ENCODE results near the gene GON7. TPM values are rescaled to one million over a fixed set of nuclear protein-coding genes. Genes with fewer than 3 reads are reported as not detected.

Gene GON7
- total and polyA plus RNA-seq, 3 donors from 2014 or later = 7.8 to 14.9 (median 10.2) TPM

GRCh38 chr14:93201155-93201704, 5.6 kb downstream of the GON7 start:
- WGBS, 2 donors = 84 to 94% methylated on average over 7 of the region's 7 CpGs
- intact Hi-C loops (cut with DNase I; ENCODE audit: low total_unique reads) = no loop called here
- DNase-seq = no peak
- TF ChIP-seq, protein P1, sequence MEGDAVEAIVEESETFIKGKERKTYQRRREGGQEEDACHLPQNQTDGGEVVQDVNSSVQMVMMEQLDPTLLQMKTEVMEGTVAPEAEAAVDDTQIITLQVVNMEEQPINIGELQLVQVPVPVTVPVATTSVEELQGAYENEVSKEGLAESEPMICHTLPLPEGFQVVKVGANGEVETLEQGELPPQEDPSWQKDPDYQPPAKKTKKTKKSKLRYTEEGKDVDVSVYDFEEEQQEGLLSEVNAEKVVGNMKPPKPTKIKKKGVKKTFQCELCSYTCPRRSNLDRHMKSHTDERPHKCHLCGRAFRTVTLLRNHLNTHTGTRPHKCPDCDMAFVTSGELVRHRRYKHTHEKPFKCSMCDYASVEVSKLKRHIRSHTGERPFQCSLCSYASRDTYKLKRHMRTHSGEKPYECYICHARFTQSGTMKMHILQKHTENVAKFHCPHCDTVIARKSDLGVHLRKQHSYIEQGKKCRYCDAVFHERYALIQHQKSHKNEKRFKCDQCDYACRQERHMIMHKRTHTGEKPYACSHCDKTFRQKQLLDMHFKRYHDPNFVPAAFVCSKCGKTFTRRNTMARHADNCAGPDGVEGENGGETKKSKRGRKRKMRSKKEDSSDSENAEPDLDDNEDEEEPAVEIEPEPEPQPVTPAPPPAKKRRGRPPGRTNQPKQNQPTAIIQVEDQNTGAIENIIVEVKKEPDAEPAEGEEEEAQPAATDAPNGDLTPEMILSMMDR (IDR thresholded peaks at IDR 0.05) = no peak
- TF ChIP-seq POLR2A (IDR thresholded peaks at IDR 0.05) = no peak
- H3K4me1 ChIP-seq = peaks cover 3% of the 10 kb centered on the region
- H3K27ac ChIP-seq = no peak overlapping the region
- no peaks in the 10 kb centered on the region for H3K36me3 ChIP-seq (ENCODE audit: low read depth, missing control alignments)
- H3K4me3 ChIP-seq = no peak overlapping the region
- H3K27me3 ChIP-seq = no peaks in the 10 kb centered on the region
- H3K9me3 ChIP-seq = no peaks in the 10 kb centered on the region

GRCh38 chr14:93200553-93200952, 6.3 kb downstream of the GON7 start:
- H3K36me3 ChIP-seq (ENCODE audit: low read depth, missing control alignments) = no peaks in the 10 kb centered on the region
- 93 to 95% methylated on average over 5 of the region's 5 CpGs for WGBS, 2 donors
- H3K4me3 ChIP-seq = no peak overlapping the region
- no peak for DNase-seq
- TF ChIP-seq POLR2A (IDR thresholded peaks at IDR 0.05) = no peak
- TF ChIP-seq, protein P1 (IDR thresholded peaks at IDR 0.05) = no peak
- no peaks in the 10 kb centered on the region for H3K4me1 ChIP-seq
- H3K9me3 ChIP-seq = no peaks in the 10 kb centered on the region
- H3K27ac ChIP-seq = no peak overlapping the region
- intact Hi-C loops (cut with DNase I; ENCODE audit: low total_unique reads) = no loop called here
- H3K27me3 ChIP-seq = no peaks in the 10 kb centered on the region

- Histone ChIP-seq H3K4me1 (no peaks in the 10 kb centered on the region), H3K27ac (no peak overlapping the region), H3K27me3 (no peaks in the 10 kb centered on the region), H3K4me3 (no peak overlapping the region), H3K9me3 (no peaks in the 10 kb centered on the region), H3K36me3 (ENCODE audit: low read depth, missing control alignments) (no peaks in the 10 kb centered on the region)
- 82 to 91% methylated on average over 4 of the region's 4 CpGs for WGBS, 2 donors
- no peak for DNase-seq
- intact Hi-C loops (cut with DNase I; ENCODE audit: low total_unique reads) = no loop called here
- no peak for TF ChIP-seq POLR2A (IDR thresholded peaks at IDR 0.05)
- TF ChIP-seq, protein P1 (IDR thresholded peaks at IDR 0.05) = no peak
Measured at GRCh38 chr14:93199031-93199430, 7.8 kb downstream of the GON7 start.

- 97 to 100% methylated on average over 1 of the region's 1 CpG for WGBS, 2 donors
- intact Hi-C loops (cut with DNase I; ENCODE audit: low total_unique reads) = no loop called here
- TF ChIP-seq, protein P1 (IDR thresholded peaks at IDR 0.05) = no peak
- no peak for TF ChIP-seq POLR2A (IDR thresholded peaks at IDR 0.05)
- Histone ChIP-seq H3K36me3 (ENCODE audit: low read depth, missing control alignments) (no peaks in the 10 kb centered on the region), H3K27ac (no peak overlapping the region), H3K27me3 (no peaks in the 10 kb centered on the region), H3K4me3 (no peak overlapping the region), H3K9me3 (no peaks in the 10 kb centered on the region), H3K4me1 (no peaks in the 10 kb centered on the region)
- DNase-seq = no peak
Measured at GRCh38 chr14:93195316-93195999, 11.4 kb downstream of the GON7 start.

DNA sequence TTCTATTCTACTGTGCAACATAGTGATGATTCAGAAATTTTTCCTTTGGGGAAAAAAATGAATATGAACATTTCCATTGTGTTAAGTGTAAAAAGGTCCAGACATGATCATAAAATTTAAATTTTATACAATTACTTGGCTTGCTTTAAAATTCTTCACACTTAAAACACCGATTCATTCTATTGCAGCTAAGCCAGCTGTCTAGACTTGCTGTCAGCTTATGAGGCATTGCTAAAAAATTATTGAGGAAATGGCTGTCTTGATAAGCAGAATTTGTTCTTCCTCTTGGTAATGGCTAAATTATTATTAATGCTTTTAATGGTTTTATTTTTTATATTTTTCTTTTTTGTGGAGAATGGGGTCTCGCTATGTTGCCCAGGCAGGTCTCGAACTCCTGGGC, 19.9 kb downstream of the GON7 start:
- no peak for TF ChIP-seq POLR2A (IDR thresholded peaks at IDR 0.05)
- TF ChIP-seq, protein P1 (IDR thresholded peaks at IDR 0.05) = no peak
- peaks cover 19% of the 10 kb centered on the region for H3K4me1 ChIP-seq
- intact Hi-C loops (cut with DNase I; ENCODE audit: low total_unique reads) = no loop called here
- no peak overlapping the region for H3K27ac ChIP-seq
- H3K4me3 ChIP-seq = no peak overlapping the region
- H3K9me3 ChIP-seq = no peaks in the 10 kb centered on the region
- H3K36me3 ChIP-seq (ENCODE audit: low read depth, missing control alignments) = no peaks in the 10 kb centered on the region
- no peak for DNase-seq
- 95 to 96% methylated on average over 3 of the region's 3 CpGs for WGBS, 2 donors
- no peaks in the 10 kb centered on the region for H3K27me3 ChIP-seq

Data from testis (tissue), 3 donors.